ENCODE measurements around the gene TRIB2.

The TRIB2 gene

DNA sequence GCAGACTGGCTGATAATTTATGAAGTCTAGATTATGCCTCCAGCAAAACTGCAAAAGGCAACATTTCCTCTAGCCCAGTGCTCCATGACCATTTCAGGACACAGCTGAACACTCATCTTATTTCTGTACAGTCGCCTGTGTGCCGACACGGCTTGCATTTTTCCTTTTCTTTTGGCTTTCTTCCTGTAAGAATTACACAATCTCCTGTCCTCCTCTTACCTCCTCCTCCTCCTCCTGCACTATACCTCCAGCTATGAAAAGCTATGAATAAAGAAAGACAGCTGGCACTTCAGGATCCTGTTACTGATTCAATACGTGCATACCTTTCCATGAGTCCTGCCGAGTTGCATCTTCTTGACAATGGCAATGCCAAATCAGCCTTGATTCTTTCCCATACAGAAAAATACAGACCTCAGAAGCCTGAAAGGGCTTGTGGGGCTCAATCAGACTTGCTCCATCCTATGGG, 32.2 kb upstream of the TRIB2 start:
- TF ChIP-seq REST (IDR thresholded peaks at IDR 0.05; ENCODE audit: insufficient read depth in 1 of 2, low read depth in 2 of 2, low read length in 2 of 2) (no peak), SIN3A (IDR thresholded peaks at IDR 0.05; ENCODE audit: borderline replicate concordance, insufficient read depth, low read length) (no peak), POLR2AphosphoS5 (IDR thresholded peaks at IDR 0.05; ENCODE audit: low read depth, low read length) (no peak), FOXP2 (optimal IDR thresholded peaks at IDR 0.05; ENCODE audit: borderline replicate concordance, extremely low read depth, extremely low read length, insufficient read depth) (no peak), TAF1 (IDR thresholded peaks at IDR 0.05; ENCODE audit: borderline replicate concordance, insufficient read depth, low read length) (no peak)

DNA sequence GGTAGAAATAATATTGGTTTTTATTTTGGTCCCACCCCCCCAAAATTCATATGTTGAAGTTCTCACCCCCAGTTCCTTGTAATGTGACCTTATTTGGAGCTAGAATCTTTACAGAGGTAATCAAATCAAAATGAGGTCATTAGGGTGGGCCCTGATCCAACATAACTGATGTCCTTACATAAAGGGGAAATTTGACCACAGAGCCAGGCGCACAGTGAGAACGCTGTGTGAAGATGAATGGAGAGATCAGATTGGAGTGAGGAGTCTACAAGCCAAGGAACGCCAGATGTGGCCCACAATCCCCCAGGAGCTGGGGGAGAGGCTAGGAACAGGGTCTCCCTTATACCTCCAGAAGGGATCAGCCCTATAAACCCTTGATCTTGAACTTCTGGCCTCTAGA, 31.6 kb upstream of the TRIB2 start:
- TF ChIP-seq FOXP2 (optimal IDR thresholded peaks at IDR 0.05; ENCODE audit: borderline replicate concordance, extremely low read depth, extremely low read length, insufficient read depth): no peak
- TF ChIP-seq SIN3A (IDR thresholded peaks at IDR 0.05; ENCODE audit: borderline replicate concordance, insufficient read depth, low read length): peak; percentile 21; the same call in 1 of the 2 replicates
- TF ChIP-seq TAF1 (IDR thresholded peaks at IDR 0.05; ENCODE audit: borderline replicate concordance, insufficient read depth, low read length): no peak
- TF ChIP-seq POLR2AphosphoS5 (IDR thresholded peaks at IDR 0.05; ENCODE audit: low read depth, low read length): 0 out of 2 replicates have a peak, but pooled peaks have one; percentile 17
- 0 out of 4 replicates have a peak, but pooled peaks of 1 of the 2 experiments have one; percentile 9 for TF ChIP-seq REST (IDR thresholded peaks at IDR 0.05; ENCODE audit: insufficient read depth in 1 of 2, low read depth in 2 of 2, low read length in 2 of 2)

DNA sequence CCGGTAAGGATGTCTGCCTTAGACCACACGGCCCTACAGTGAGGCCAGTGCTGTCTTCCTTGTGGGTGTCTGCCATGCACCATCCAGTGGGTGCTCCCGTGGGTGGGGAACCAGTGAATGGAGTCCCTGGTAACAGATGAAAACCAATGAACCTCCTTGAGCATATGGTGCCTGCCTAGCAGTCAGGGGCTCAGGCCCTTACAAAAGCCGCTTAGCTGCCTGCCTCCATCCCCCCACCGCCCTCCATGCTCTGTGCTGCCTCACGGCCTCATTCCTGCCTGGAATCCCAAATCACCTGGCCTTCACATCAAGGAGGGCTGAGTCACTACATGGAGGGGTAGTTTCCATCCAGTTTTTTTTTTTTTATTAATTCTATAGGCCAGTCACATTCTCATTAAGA, 30.8 kb upstream of the TRIB2 start:
- no peak for TF ChIP-seq TAF1 (IDR thresholded peaks at IDR 0.05; ENCODE audit: borderline replicate concordance, insufficient read depth, low read length)
- TF ChIP-seq SIN3A (IDR thresholded peaks at IDR 0.05; ENCODE audit: borderline replicate concordance, insufficient read depth, low read length): no peak
- no peak for TF ChIP-seq REST (IDR thresholded peaks at IDR 0.05; ENCODE audit: insufficient read depth in 1 of 2, low read depth in 2 of 2, low read length in 2 of 2)
- TF ChIP-seq POLR2AphosphoS5 (IDR thresholded peaks at IDR 0.05; ENCODE audit: low read depth, low read length): no peak
- TF ChIP-seq FOXP2 (optimal IDR thresholded peaks at IDR 0.05; ENCODE audit: borderline replicate concordance, extremely low read depth, extremely low read length, insufficient read depth): no peak

DNA sequence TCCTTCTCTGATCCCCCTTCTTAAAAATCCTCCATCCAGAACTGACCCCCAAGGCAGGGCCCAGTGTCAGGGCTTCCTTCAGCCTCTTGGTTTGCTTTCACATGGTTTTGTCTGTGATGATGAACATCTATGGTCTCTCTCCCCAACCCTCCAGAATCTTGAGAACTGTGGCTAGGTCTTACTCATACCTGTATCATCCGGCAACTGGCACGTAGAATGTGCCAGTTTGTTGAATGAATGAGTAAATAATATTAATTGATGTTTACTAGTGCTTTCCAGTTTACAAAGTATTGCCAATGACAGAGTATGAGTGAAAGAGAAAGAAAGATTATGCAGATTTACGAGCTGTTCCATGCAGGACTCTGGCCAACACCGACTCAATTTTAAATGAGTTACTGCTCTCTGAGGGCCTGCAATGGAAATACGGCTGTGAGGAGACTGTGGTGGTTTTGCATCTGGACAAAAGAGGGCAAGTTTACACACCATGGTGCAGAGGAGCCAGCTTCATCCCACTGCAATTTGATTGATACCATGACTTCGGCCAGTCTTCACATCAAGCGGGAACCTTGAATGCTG, 29.9 kb upstream of the TRIB2 start:
- TF ChIP-seq FOXP2 (optimal IDR thresholded peaks at IDR 0.05; ENCODE audit: borderline replicate concordance, extremely low read depth, extremely low read length, insufficient read depth): no peak
- no peak for TF ChIP-seq REST (IDR thresholded peaks at IDR 0.05; ENCODE audit: insufficient read depth in 1 of 2, low read depth in 2 of 2, low read length in 2 of 2)

DNA sequence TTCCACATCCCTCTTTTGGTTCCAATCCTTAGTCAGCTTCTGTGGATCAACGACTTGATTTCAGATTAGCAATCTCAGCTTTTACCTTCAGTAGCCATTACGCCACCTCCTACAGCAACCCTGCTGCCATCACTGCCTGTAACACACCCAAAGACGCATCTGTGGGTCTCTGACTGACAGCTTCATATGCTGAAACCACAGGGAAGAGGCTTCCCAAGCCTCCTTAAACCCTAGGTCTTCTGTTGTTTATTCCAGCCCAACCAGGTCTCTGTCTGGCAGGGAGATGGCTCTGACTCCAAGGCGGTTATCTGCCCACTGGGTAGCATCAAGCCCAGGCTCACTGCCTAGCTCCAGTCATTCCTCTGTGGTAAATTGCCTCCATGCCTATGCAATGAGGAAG, 28.6 kb upstream of the TRIB2 start:
- TF ChIP-seq TAF1 (IDR thresholded peaks at IDR 0.05; ENCODE audit: borderline replicate concordance, insufficient read depth, low read length) (no peak), REST (IDR thresholded peaks at IDR 0.05; ENCODE audit: insufficient read depth in 1 of 2, low read depth in 2 of 2, low read length in 2 of 2) (no peak), POLR2AphosphoS5 (IDR thresholded peaks at IDR 0.05; ENCODE audit: low read depth, low read length) (no peak), SIN3A (IDR thresholded peaks at IDR 0.05; ENCODE audit: borderline replicate concordance, insufficient read depth, low read length) (no peak), FOXP2 (optimal IDR thresholded peaks at IDR 0.05; ENCODE audit: borderline replicate concordance, extremely low read depth, extremely low read length, insufficient read depth) (no peak)
